WTC11 (cell line): ENCODE measurements around the gene ITGA2B.

ENCODE experiments used
- AR ChIP-seq: fragments of 250-450 bp; sonication (Bioruptor Pico); IDR thresholded peaks from 2 replicates; pipeline ENCODE4 v1.9.0; 2021; ENCODE audit warnings: mild to moderate bottlenecking
- ARID4B ChIP-seq: sonication (generic); formaldehyde crosslinking; IDR thresholded peaks from 2 replicates; pipeline ENCODE4 v1.8.0; 2023; ENCODE audit warnings: missing genetic modification reagents, mild to moderate bottlenecking, borderline replicate concordance
- ATF3 ChIP-seq: sonication (generic); formaldehyde crosslinking; conservative IDR thresholded peaks from 2 replicates; pipeline ENCODE4 v1.8.1; 2022; ENCODE audit warnings: mild to moderate bottlenecking, missing genetic modification reagents
- CBFB ChIP-seq: sonication (generic); formaldehyde crosslinking; IDR thresholded peaks from 2 replicates; pipeline ENCODE4 v1.8.1; 2022; ENCODE audit warnings: mild to moderate bottlenecking, low read depth, missing genetic modification reagents
- CTCF ChIP-seq: fragments of 200-600 bp; IDR thresholded peaks from 2 replicates; pipeline ENCODE4 v1.8.0; 2022; ENCODE audit warnings: antibody characterized with exemption
- JAZF1 ChIP-seq: fragments of 250-450 bp; sonication (Bioruptor Pico); IDR thresholded peaks from 2 replicates; pipeline ENCODE4 v1.9.0; 2021; ENCODE audit warnings: moderate library complexity, mild to moderate bottlenecking, inconsistent platforms
- SMAD3 ChIP-seq: sonication (generic); formaldehyde crosslinking; IDR thresholded peaks from 2 replicates; pipeline ENCODE4 v1.8.0; 2022; ENCODE audit warnings: missing genetic modification reagents, mild to moderate bottlenecking, borderline replicate concordance
- TCF7 ChIP-seq: sonication (generic); formaldehyde crosslinking; IDR thresholded peaks from 2 replicates; pipeline ENCODE4 v1.8.0; 2022; ENCODE audit warnings: mild to moderate bottlenecking, low read depth, missing genetic modification reagents, moderate library complexity
- TEAD1 ChIP-seq: sonication (generic); formaldehyde crosslinking; IDR thresholded peaks from 2 replicates; pipeline ENCODE4 v1.8.0; 2022; ENCODE audit warnings: mild to moderate bottlenecking, missing genetic modification reagents
- USF1 ChIP-seq: sonication (generic); formaldehyde crosslinking; IDR thresholded peaks from 2 replicates; pipeline ENCODE4 v1.8.0; 2022; ENCODE audit warnings: mild to moderate bottlenecking, missing genetic modification reagents
- USF2 ChIP-seq: sonication (generic); formaldehyde crosslinking; IDR thresholded peaks from 2 replicates; pipeline ENCODE4 v1.8.1; 2023; ENCODE audit warnings: mild to moderate bottlenecking, missing genetic modification reagents, moderate library complexity
- ZBTB21 ChIP-seq: sonication (generic); formaldehyde crosslinking; IDR thresholded peaks from 2 replicates; pipeline ENCODE4 v1.8.1; 2023; ENCODE audit warnings: mild to moderate bottlenecking, missing genetic modification reagents, borderline replicate concordance
- ZNF232 ChIP-seq: sonication (generic); formaldehyde crosslinking; IDR thresholded peaks from 2 replicates; pipeline ENCODE4 v1.8.0; 2022; ENCODE audit warnings: mild to moderate bottlenecking, missing genetic modification reagents
- ZNF671 ChIP-seq: fragments of 250-450 bp; sonication (Bioruptor Pico); IDR thresholded peaks from 2 replicates; pipeline ENCODE4 v1.8.0; 2021; ENCODE audit warnings: mild to moderate bottlenecking

GRCh38 chr17:44359458-44360143 lies 29.8 kb downstream of the ITGA2B start:
- no peak for TF ChIP-seq ZNF671 (CRISPR knock-in tag)
- no peak for TF ChIP-seq SMAD3 (CRISPR knock-in tag)
- TF ChIP-seq CTCF: no peak
- TF ChIP-seq USF1 (CRISPR knock-in tag): no peak
- TF ChIP-seq AR (CRISPR knock-in tag): no peak
- TF ChIP-seq ATF3 (CRISPR knock-in tag): no peak
- no peak for TF ChIP-seq ARID4B (CRISPR knock-in tag)
- TF ChIP-seq CBFB (CRISPR knock-in tag): no peak
- no peak for TF ChIP-seq ZBTB21 (CRISPR knock-in tag)
- no peak for TF ChIP-seq USF2 (CRISPR knock-in tag)
- TF ChIP-seq JAZF1 (CRISPR knock-in tag): no peak
- TF ChIP-seq TCF7 (CRISPR knock-in tag): no peak
- no peak for TF ChIP-seq ZNF232
- TF ChIP-seq TEAD1 (CRISPR knock-in tag): no peak
